ENCODE data around the gene CFAP45. TPM values are rescaled to one million over a fixed set of nuclear protein-coding genes. Genes with fewer than 3 reads are reported as not detected.

Gene CFAP45
- polyA plus RNA-seq, 1 of the 3 experiments (the other 2 are of a cell fraction) = 0.74 TPM

DNA sequence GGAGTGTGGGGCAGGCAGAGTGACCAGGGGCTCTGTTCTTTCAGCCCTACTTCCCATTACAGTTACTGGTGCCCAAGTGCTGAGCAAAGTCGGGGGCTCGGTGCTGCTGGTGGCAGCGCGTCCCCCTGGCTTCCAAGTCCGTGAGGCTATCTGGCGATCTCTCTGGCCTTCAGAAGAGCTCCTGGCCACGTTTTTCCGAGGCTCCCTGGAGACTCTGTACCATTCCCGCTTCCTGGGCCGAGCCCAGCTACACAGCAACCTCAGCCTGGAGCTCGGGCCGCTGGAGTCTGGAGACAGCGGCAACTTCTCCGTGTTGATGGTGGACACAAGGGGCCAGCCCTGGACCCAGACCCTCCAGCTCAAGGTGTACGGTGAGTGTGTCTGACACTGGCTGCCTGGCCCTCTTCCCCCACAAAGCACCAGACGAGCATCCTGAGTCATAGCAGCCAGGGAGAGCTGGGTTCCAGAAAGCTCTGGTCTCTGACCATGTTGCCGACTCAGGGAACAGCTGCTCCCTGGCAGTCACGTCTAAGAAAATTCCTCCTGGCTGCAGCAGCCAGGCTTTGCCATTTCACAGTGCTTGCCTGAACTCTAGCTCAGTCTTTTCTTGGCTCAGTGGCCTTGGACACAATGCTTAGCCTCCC, 70.0 kb downstream of the CFAP45 start:
- no peak overlapping the region for H3K27ac ChIP-seq (ENCODE audit: low read depth in 2 of 2, low read length in 1 of 2)
- TF ChIP-seq TEAD4 (IDR thresholded peaks at IDR 0.05; ENCODE audit: borderline replicate concordance, insufficient read depth) (no peak), USF2 (IDR thresholded peaks at IDR 0.05; ENCODE audit: borderline replicate concordance, low read depth, low read length) (no peak), TCF12 (IDR thresholded peaks at IDR 0.05) (peak; percentile 16; the same call in 1 of the 2 replicates), NFIC (IDR thresholded peaks at IDR 0.05; ENCODE audit: borderline replicate concordance) (no peak), PBX3 (IDR thresholded peaks at IDR 0.05) (no peak), SMC3 (IDR thresholded peaks at IDR 0.05; ENCODE audit: low read depth, low read length) (no peak), JUND (IDR thresholded peaks at IDR 0.05) (0 out of 2 replicates have a peak, but pooled peaks have one; percentile 1), YY1 (IDR thresholded peaks at IDR 0.05; ENCODE audit: low read depth) (no peak), FOXJ3 (CRISPR knock-in tag; IDR thresholded peaks at IDR 0.05) (no peak), EZH2phosphoT487 (IDR thresholded peaks at IDR 0.05; ENCODE audit: borderline replicate concordance, low read depth) (no peak), POLR2AphosphoS5 (IDR thresholded peaks at IDR 0.05; ENCODE audit: low read depth, low read length) (no peak)
- TF ChIP-seq, protein P1, sequence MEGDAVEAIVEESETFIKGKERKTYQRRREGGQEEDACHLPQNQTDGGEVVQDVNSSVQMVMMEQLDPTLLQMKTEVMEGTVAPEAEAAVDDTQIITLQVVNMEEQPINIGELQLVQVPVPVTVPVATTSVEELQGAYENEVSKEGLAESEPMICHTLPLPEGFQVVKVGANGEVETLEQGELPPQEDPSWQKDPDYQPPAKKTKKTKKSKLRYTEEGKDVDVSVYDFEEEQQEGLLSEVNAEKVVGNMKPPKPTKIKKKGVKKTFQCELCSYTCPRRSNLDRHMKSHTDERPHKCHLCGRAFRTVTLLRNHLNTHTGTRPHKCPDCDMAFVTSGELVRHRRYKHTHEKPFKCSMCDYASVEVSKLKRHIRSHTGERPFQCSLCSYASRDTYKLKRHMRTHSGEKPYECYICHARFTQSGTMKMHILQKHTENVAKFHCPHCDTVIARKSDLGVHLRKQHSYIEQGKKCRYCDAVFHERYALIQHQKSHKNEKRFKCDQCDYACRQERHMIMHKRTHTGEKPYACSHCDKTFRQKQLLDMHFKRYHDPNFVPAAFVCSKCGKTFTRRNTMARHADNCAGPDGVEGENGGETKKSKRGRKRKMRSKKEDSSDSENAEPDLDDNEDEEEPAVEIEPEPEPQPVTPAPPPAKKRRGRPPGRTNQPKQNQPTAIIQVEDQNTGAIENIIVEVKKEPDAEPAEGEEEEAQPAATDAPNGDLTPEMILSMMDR (IDR thresholded peaks at IDR 0.05) = no peak
- no peak for DNase-seq

GRCh38 chr1:159829273-159829634, 70.7 kb downstream of the CFAP45 start:
- Histone ChIP-seq H3K9me2 (no peaks in the 10 kb centered on the region), H3K4me2 (no peak overlapping the region), H4K20me1 (ENCODE audit: insufficient read depth) (no peaks in the 10 kb centered on the region), H3K4me1 (ENCODE audit: control insufficient read depth in 1 of 2, insufficient read depth in 2 of 2, low read depth in 1 of 2, low read length in 1 of 2) (peaks cover 13% of the 10 kb centered on the region in 2 experiments; a peak in 2 of 4 replicates), H3K36me3 (replicated peaks in 1 of 2; ENCODE audit: control insufficient read depth in 1 of 2, insufficient read depth in 2 of 2, low read length in 1 of 2) (no peaks in the 10 kb centered on the region), H3K27ac (ENCODE audit: low read depth in 2 of 2, low read length in 1 of 2) (no peak overlapping the region), H3K79me2 (ENCODE audit: insufficient read depth) (no peaks in the 10 kb centered on the region), H3K9me3 (no peaks in the 10 kb centered on the region), H3K27me3 (ENCODE audit: insufficient read depth) (no peaks in the 10 kb centered on the region), H3K9ac (no peak overlapping the region), H3F3A (replicated peaks; ENCODE audit: insufficient read depth) (no peaks in the 10 kb centered on the region), H3K4me3 (ENCODE audit: low read depth in 2 of 2, low read length in 1 of 2) (no peak overlapping the region), H2AFZ (ENCODE audit: low read depth) (no peak overlapping the region)
- DNase-seq = peak; percentile 20
- ChIA-PET CTCF (interaction anchor here (3.5 to 8.8 kb wide), 2 partner anchors 31 to 62 kb away, joined by 12 to 41 read pairs; no protein-coding TSS in a partner anchor), POLR2A (no interaction called here)
- WGBS (ENCODE audit: low lambda C conversion rate) = 82% methylated on average over 3 of the region's 3 CpGs
- no peak for TF ChIP-seq TEAD4 (IDR thresholded peaks at IDR 0.05; ENCODE audit: borderline replicate concordance, insufficient read depth)
- TF ChIP-seq, protein P1 (IDR thresholded peaks at IDR 0.05) = peak; percentile 24; the same call in 1 of the 2 replicates

More for the DNA sequence above, 70.0 kb downstream of the CFAP45 start:
- Histone ChIP-seq H3K9me2 (no peaks in the 10 kb centered on the region), H4K20me1 (ENCODE audit: insufficient read depth) (no peaks in the 10 kb centered on the region), H2AFZ (ENCODE audit: low read depth) (no peak overlapping the region), H3K9ac (no peak overlapping the region), H3K27me3 (ENCODE audit: insufficient read depth) (no peaks in the 10 kb centered on the region), H3K4me1 (ENCODE audit: control insufficient read depth in 1 of 2, insufficient read depth in 2 of 2, low read depth in 1 of 2, low read length in 1 of 2) (peaks cover 13% of the 10 kb centered on the region in 2 experiments; a peak in 2 of 4 replicates), H3K4me2 (no peak overlapping the region), H3K4me3 (ENCODE audit: low read depth in 2 of 2, low read length in 1 of 2) (no peak overlapping the region), H3K79me2 (ENCODE audit: insufficient read depth) (no peaks in the 10 kb centered on the region), H3F3A (replicated peaks; ENCODE audit: insufficient read depth) (no peaks in the 10 kb centered on the region), H3K9me3 (no peaks in the 10 kb centered on the region), H3K36me3 (replicated peaks in 1 of 2; ENCODE audit: control insufficient read depth in 1 of 2, insufficient read depth in 2 of 2, low read length in 1 of 2) (no peaks in the 10 kb centered on the region)
- WGBS (ENCODE audit: low lambda C conversion rate) = 32% methylated on average over 5 of the region's 18 CpGs
- CTCF ChIA-PET = interaction anchor here (0.7 to 8.8 kb wide), 6 partner anchors 8 to 408 kb away, joined by 3 to 41 read pairs (median 10); no protein-coding TSS in a partner anchor
- POLR2A ChIA-PET = no interaction called here

Measured in SK-N-SH (cell line).